Thoracic aorta (tissue), 2 donors: ENCODE data around the gene RNF144B. TPM values are rescaled to one million over a fixed set of nuclear protein-coding genes. Genes with fewer than 3 reads are reported as not detected.
A peak's percentile ranks its signal among the peaks of the same experiment; 100 is the strongest.

Source experiments
- ATAC-seq: fragments of 150-250 bp; one replicate; pipeline ENCODE4 v1.8.0; 2017; ENCODE audit warnings: low read depth; ENCODE audit not compliant: insufficient number of reproducible peaks, low FRiP score
- DNase-seq: peaks from one replicate; pipeline ENCODE4 v3.0.0-alpha.2; 2020; ENCODE audit warnings: low spot score
- H3K27ac ChIP-seq, 2 donors: fragments of 200-600 bp; sonication (generic); 1 replicate in 1 of 2; 2 replicates in 1 of 2; pipeline ENCODE4 v1.5.1; 2016; ENCODE audit warnings: mild to moderate bottlenecking in 2 of 2, moderate library complexity in 2 of 2
- H3K27me3 ChIP-seq: fragments of 200-600 bp; sonication (generic); replicated peaks from 2 replicates; pipeline ENCODE4 v1.6.0; 2016; ENCODE audit warnings: mild to moderate bottlenecking; ENCODE audit not compliant: insufficient read depth
- H3K36me3 ChIP-seq: fragments of 200-600 bp; sonication (generic); one replicate; pipeline ENCODE4 v1.5.1; 2016
- H3K4me1 ChIP-seq, 2 donors: fragments of 200-600 bp; sonication (generic); 1 replicate in 1 of 2; 2 replicates in 1 of 2; pipeline versions ENCODE4 v1.5.1 to v1.6.0; 2016; ENCODE audit warnings: low read depth in 2 of 2, mild to moderate bottlenecking in 1 of 2; ENCODE audit not compliant: control insufficient read depth in 1 of 2
- H3K4me3 ChIP-seq: fragments of 200-600 bp; sonication (generic); 2 replicates; pipeline ENCODE4 v1.5.1; 2016; ENCODE audit warnings: mild to moderate bottlenecking
- H3K9me3 ChIP-seq: fragments of 200-600 bp; sonication (generic); 2 replicates; pipeline ENCODE4 v1.5.1; 2016
- CTCF ChIP-seq: fragments of 200-600 bp; sonication (generic); IDR thresholded peaks from one replicate; pipeline ENCODE4 v1.5.1; 2019; ENCODE audit warnings: antibody characterized with exemption
- total RNA-seq, 2 donors: library from RNA; depleted of rRNA; stranded (reverse); fragments of >200 nt; gene quantifications; one replicate each; pipeline versions ENCODE4 v1.1.0 to v1.2.3, GENCODE V29; 2016

Gene RNF144B
- total RNA-seq, 2 donors from 2014 or later, result 15.8 to 24.3 TPM

- H3K27me3 ChIP-seq, result no peaks in the 10 kb centered on the region
- ATAC-seq (no peak), DNase-seq (no peak)
- no peaks in the 10 kb centered on the region for H3K9me3 ChIP-seq
- H3K36me3 ChIP-seq, result no peaks in the 10 kb centered on the region
- peak overlapping the region; percentile 61 for H3K4me3 ChIP-seq
- TF ChIP-seq CTCF, result no peak
- H3K4me1 ChIP-seq, result no peaks in the 10 kb centered on the region
- no peak overlapping the region for H3K27ac ChIP-seq
Observed at GRCh38 chr6:18504232-18504596, 117.1 kb downstream of the RNF144B start.

- Histone ChIP-seq H3K27ac (no peak overlapping the region), H3K36me3 (no peaks in the 10 kb centered on the region), H3K27me3 (no peaks in the 10 kb centered on the region), H3K4me3 (no peak overlapping the region), H3K4me1 (peaks cover 9 to 16% of the 10 kb centered on the region in 2 donors), H3K9me3 (no peaks in the 10 kb centered on the region)
- ATAC-seq, result no peak
- DNase-seq, result no peak
- TF ChIP-seq CTCF, result no peak
Observed at GRCh38 chr6:18506382-18507017, 119.3 kb downstream of the RNF144B start.

GRCh38 chr6:18507018-18507415 is 119.9 kb downstream of the RNF144B start:
- no peaks in the 10 kb centered on the region for H3K36me3 ChIP-seq
- H3K4me3 ChIP-seq, result no peak overlapping the region
- H3K9me3 ChIP-seq, result no peaks in the 10 kb centered on the region
- no peak overlapping the region for H3K27ac ChIP-seq
- H3K27me3 ChIP-seq, result no peaks in the 10 kb centered on the region
- H3K4me1 ChIP-seq, result peaks cover 9 to 16% of the 10 kb centered on the region in 2 donors
- ATAC-seq (no peak), DNase-seq (no peak)
- no peak for TF ChIP-seq CTCF

GRCh38 chr6:18507561-18507960 is 120.4 kb downstream of the RNF144B start:
- no peak for TF ChIP-seq CTCF
- DNase-seq (no peak), ATAC-seq (no peak)
- Histone ChIP-seq H3K4me1 (peaks cover 9 to 16% of the 10 kb centered on the region in 2 donors), H3K4me3 (no peak overlapping the region), H3K27ac (no peak overlapping the region), H3K9me3 (no peaks in the 10 kb centered on the region), H3K36me3 (no peaks in the 10 kb centered on the region), H3K27me3 (no peaks in the 10 kb centered on the region)

GRCh38 chr6:18509871-18510643 is 122.9 kb downstream of the RNF144B start:
- Histone ChIP-seq H3K36me3 (no peaks in the 10 kb centered on the region), H3K4me1 (peaks cover 9 to 16% of the 10 kb centered on the region in 2 donors), H3K4me3 (peak overlapping the region; percentile 47), H3K27ac (peak overlapping the region; percentile 58 to 78), H3K9me3 (no peaks in the 10 kb centered on the region), H3K27me3 (no peaks in the 10 kb centered on the region)
- no peak for TF ChIP-seq CTCF
- DNase-seq (no peak), ATAC-seq (peak; percentile 70)
